Activated T-cell treated with anti-CD3 and anti-CD28 coated beads, Interleukin-2, amount 50 U/mL, for 24 hours (primary cell): ENCODE results near the gene ATCAY.
"Not testable (repeated sequence)": the region's sequence is repeated elsewhere in the genome, so short reads cannot be mapped to it uniquely, and the experiment has no call there.

Experiments used
- DNase-seq: peaks from one replicate; pipeline ENCODE4 v3.0.0-alpha.2; 2020
- H3K27ac Mint-ChIP-seq: 2 replicates; pipeline ENCODE4 v1.8.0; 2020; ENCODE audit warnings: mild to moderate bottlenecking, mixed read lengths
- H3K27me3 Mint-ChIP-seq: 2 replicates; pipeline ENCODE4 v1.8.0; 2020; ENCODE audit warnings: mixed read lengths
- H3K36me3 Mint-ChIP-seq: 2 replicates; pipeline ENCODE4 v1.8.0; 2020; ENCODE audit warnings: low read depth, mixed read lengths
- H3K4me1 Mint-ChIP-seq: 2 replicates; pipeline ENCODE4 v1.8.0; 2020; ENCODE audit warnings: low read depth, mixed read lengths
- H3K4me3 Mint-ChIP-seq: 2 replicates; pipeline ENCODE4 v1.8.0; 2020; ENCODE audit warnings: mild to moderate bottlenecking, moderate library complexity, mixed read lengths
- H3K9me3 Mint-ChIP-seq: 2 replicates; pipeline ENCODE4 v1.8.0; 2020; ENCODE audit warnings: mixed read lengths

Gene ATCAY

GRCh38 chr19:3942790-3943409 is 62.4 kb downstream of the ATCAY start:
- Mint-ChIP-seq H3K4me1 (no peaks in the 10 kb centered on the region), H3K4me3 (no peak overlapping the region), H3K36me3 (no peaks in the 10 kb centered on the region), H3K9me3 (no peaks in the 10 kb centered on the region), H3K27ac (no peak overlapping the region), H3K27me3 (no peaks in the 10 kb centered on the region)
- DNase-seq, result no peak

DNA sequence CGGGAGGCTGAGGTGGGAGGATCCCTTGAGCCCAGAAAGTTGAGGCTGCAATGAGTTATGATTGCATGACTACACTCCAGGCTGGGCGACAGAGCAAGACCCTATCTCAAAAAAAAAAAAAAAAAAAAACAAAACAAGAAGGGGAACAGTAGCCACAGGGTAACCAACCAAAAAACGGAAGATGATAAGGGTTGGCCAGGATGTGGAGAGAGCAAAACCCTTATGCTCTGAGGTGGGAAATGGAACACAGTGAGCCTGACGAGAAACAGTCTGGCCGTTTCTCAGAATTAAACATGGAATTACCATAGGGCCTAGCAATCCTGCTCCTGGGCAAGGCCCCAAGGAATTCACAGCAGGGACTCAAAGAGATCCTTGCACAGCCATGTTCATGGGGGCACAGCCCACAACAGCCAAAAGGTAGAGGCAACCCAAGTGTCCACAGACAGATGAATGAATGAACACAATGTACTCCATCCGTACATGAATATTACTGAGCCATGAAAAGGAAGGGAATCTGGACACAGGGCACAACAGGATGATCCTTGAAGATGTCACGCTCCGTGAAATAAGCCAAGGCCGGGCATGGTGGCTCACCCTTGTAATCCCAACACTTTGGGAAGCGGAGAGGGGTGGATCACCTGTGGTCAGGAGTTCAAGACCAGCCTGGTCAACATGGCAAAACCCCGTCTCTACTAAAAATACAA is 63.7 kb downstream of the ATCAY start:
- Mint-ChIP-seq H3K4me3 (no peak overlapping the region), H3K27ac (no peak overlapping the region), H3K4me1 (no peaks in the 10 kb centered on the region), H3K9me3 (no peaks in the 10 kb centered on the region), H3K36me3 (no peaks in the 10 kb centered on the region), H3K27me3 (no peaks in the 10 kb centered on the region)
- DNase-seq, result no peak

DNA sequence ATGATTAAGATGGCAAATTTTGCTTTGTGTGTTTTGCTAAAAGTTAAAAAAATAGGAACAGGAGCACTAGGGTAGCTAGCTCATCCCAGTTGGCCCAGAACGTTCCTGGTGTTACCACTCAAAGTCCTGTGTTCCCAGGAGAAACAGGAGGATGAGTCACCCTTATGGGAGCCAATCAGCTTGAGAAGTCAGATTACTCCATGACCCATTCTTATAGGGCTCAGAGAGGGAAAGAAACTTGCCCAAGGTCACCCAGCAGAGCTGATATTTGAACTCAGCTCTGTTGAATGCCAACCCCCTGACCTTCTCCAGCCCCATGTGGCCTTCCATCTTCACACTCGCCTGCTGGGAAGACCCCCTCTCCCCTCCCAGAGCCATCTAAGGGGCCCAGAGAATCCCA is 65.4 kb downstream of the ATCAY start:
- peaks cover under 1% of the 10 kb centered on the region for H3K27me3 Mint-ChIP-seq
- no peak overlapping the region for H3K4me3 Mint-ChIP-seq
- no peaks in the 10 kb centered on the region for H3K36me3 Mint-ChIP-seq
- peaks cover under 1% of the 10 kb centered on the region for H3K4me1 Mint-ChIP-seq
- H3K9me3 Mint-ChIP-seq, result no peaks in the 10 kb centered on the region
- DNase-seq, result no peak
- H3K27ac Mint-ChIP-seq, result no peak overlapping the region

DNA sequence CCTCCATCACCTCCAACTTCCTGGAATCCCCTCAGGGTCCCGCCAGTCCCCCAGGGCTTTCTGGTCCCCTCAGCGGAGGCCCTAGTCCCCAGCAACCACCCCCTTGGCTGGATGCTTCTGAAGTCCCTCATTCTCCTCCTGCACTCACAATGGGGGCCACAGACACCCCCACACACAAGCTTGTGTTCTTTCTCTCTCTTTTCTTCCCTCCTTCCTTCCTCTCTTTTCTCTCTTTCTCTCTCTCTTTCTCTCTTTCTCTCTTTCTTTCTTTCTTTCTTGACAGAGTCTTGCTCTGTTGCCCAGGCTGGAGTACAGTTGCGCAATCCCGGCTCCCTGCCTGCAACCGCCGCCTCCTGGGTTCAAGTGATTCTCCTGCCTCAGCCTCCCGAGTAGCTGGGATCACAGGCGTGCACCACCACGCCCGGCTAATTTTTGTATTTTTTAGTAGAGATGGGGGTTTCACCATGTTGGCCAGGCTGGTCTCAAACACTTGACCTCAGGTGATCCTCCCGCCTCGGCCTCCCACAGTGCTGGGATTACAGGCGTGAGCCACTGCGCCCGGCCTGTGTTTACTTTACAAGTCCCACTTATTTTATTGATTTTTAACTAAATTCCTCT is 66.9 kb downstream of the ATCAY start:
- H3K4me1 Mint-ChIP-seq, result peaks cover 10% of the 10 kb centered on the region
- H3K9me3 Mint-ChIP-seq, H3K36me3 Mint-ChIP-seq, H3K27me3 Mint-ChIP-seq, DNase-seq, H3K4me3 Mint-ChIP-seq, H3K27ac Mint-ChIP-seq: not testable (repeated sequence)

- no peak overlapping the region for H3K27ac Mint-ChIP-seq
- peaks cover 2% of the 10 kb centered on the region for H3K27me3 Mint-ChIP-seq
- no peak overlapping the region for H3K4me3 Mint-ChIP-seq
- peaks cover 2% of the 10 kb centered on the region for H3K36me3 Mint-ChIP-seq
- peaks cover 12% of the 10 kb centered on the region for H3K4me1 Mint-ChIP-seq
- H3K9me3 Mint-ChIP-seq, result no peaks in the 10 kb centered on the region
- DNase-seq, result no peak
Observed at GRCh38 chr19:3949294-3949693, 68.8 kb downstream of the ATCAY start.

DNA sequence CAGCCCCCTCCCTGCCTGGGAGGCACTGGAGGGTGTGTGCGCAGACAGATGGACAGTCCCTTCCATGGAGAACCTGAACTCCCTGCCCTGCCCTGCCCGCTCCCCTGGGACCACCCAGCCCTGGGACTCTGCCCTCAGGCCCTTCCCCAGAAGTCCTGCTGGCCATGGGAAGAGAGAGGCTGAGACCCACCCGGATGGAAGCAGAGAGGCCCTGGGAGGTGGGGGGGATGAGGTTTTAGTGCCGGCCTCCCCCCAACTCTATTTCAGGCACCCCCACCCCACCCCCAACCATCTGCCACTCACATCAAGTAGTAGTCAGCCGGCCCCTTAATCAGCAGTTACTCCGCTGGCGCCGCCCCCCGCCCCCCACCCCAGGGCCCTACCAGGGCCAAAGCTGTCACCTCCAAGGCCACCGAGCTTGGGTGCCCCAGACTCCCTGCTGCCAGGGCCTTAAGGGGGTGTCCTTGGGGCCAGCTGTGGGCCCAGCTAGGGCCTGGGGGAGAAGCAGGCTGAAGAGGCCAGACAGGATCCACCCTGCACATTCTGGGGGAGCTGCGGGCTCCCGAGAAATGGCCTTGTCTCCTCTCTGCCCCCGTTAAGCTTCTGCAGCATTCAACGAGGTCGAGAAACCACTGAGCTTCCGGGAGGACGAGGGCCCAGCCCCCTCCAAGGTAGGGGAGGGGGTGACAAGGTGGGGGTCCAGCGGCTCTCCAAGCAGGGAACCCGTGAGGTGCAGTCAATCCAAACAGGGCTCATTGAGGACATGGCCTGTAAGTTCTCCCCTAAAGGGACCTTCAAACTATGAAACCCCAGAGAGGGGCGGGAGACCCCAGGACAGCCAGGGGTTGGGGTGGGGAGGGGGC is 69.7 kb downstream of the ATCAY start:
- peak overlapping the region; percentile 63 for H3K4me3 Mint-ChIP-seq
- DNase-seq, result peak; percentile 37
- peaks cover 2% of the 10 kb centered on the region for H3K36me3 Mint-ChIP-seq
- H3K27ac Mint-ChIP-seq, result peak overlapping the region; percentile 55
- peaks cover 2% of the 10 kb centered on the region for H3K27me3 Mint-ChIP-seq
- peaks cover 12% of the 10 kb centered on the region for H3K4me1 Mint-ChIP-seq
- H3K9me3 Mint-ChIP-seq, result no peaks in the 10 kb centered on the region

DNA sequence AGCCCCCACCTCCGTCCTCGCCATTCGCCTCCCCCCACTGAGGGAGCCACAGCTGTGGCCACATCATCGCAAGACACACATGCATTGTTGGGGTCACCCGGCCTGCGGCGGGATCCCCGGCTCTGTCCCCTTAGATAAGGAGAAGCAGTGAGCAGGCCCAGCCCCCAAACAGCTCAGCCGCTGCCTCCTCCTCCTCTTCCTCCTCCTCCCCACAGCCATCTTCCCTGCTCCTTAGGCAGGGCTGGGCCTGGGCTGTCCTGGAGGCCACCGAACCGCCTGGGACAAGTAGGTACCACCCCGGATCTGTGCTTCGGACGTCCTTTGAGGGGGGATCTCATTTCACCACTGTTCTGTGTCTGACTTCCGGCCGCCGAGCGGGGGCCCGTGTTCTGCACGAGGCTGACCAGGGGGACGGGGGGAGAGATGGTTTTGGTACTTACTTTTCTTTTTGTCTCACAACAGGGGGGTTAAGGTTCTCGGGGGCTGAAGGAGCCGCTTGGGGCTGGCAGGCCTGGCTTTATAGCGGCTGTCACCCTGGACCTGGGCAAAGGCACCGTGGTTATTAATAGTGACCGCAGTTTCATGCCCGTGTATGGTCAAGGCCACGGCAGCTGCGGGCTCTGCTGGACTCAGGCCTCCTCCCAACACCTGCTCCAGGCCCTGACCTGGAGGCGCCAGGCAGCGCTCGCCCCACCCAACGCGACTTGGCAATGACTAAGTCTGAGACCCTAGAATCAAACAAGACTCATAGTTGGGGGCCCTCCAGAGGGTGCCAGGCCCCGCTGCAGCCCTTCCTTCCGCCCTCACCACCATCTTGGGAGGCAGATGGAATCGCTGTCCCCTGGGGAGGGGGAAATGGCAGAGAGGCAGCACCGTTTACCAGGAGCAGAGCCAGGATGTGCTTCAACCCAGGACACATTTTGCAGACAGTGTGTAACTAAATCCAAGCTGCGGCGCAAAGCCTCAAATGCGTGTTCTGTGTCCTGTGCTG is 70.7 kb downstream of the ATCAY start:
- H3K27me3 Mint-ChIP-seq, result peaks cover 2% of the 10 kb centered on the region
- H3K9me3 Mint-ChIP-seq, result no peaks in the 10 kb centered on the region
- H3K4me1 Mint-ChIP-seq, result peaks cover 12% of the 10 kb centered on the region
- H3K4me3 Mint-ChIP-seq, result peak overlapping the region; percentile 81
- peak; percentile 64 for DNase-seq
- H3K36me3 Mint-ChIP-seq, result peaks cover 5% of the 10 kb centered on the region
- peak overlapping the region; percentile 86 for H3K27ac Mint-ChIP-seq

- not testable (repeated sequence) for H3K27ac Mint-ChIP-seq, H3K9me3 Mint-ChIP-seq, DNase-seq, H3K27me3 Mint-ChIP-seq, H3K4me3 Mint-ChIP-seq
- H3K36me3 Mint-ChIP-seq, result peaks cover 14% of the 10 kb centered on the region
- H3K4me1 Mint-ChIP-seq, result peaks cover 12% of the 10 kb centered on the region
Observed at GRCh38 chr19:3952755-3953276, 72.3 kb downstream of the ATCAY start.

DNA sequence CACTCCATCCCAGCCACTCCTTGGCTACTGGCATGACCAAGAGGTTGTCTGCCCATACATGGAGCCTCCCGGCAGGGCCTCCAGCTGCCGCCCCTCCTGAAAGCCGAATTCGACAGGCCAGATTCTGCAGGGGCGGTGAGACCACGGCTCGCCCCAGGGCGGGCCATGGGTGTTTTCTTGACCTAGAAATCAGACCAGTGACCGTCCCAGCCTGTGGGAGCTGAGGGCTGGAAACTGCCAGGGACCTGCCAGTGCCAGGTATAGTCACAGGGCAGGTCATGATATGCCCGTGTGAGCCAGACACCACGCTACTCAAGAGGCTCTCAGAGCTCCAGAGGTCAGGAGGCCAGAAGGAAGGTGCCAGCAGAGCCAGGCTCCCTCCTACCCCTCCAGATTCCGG is 73.6 kb downstream of the ATCAY start:
- Mint-ChIP-seq H3K9me3 (no peaks in the 10 kb centered on the region), H3K27me3 (peaks cover 2% of the 10 kb centered on the region), H3K4me3 (no peak overlapping the region), H3K27ac (no peak overlapping the region), H3K4me1 (peaks cover 12% of the 10 kb centered on the region), H3K36me3 (peaks cover 22% of the 10 kb centered on the region)
- no peak for DNase-seq

DNA sequence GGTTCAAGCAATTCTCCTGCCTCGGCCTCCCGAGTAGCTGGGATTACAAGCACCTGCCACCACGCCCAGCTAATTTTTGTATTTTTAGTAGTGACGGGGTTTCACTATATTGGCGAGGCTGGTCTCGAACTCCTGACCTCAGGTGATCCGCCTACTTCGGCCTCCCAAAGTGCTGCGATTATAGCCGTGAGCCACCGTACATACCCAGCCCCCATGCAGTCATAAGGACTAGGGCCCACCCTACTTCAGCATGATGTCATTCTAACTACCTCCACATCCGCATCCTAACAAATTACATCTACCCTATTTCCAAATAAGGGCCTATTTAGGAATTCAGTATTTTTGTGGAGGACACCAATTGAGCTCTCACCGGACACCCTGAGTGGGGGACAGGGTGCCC is 74.8 kb downstream of the ATCAY start:
- H3K4me3 Mint-ChIP-seq, DNase-seq, H3K9me3 Mint-ChIP-seq, H3K27me3 Mint-ChIP-seq: not testable (repeated sequence)
- Mint-ChIP-seq H3K4me1 (peaks cover 12% of the 10 kb centered on the region), H3K36me3 (peaks cover 33% of the 10 kb centered on the region), H3K27ac (peak overlapping the region; percentile 29)

GRCh38 chr19:3955688-3956087 is 75.2 kb downstream of the ATCAY start:
- Mint-ChIP-seq H3K9me3 (no peaks in the 10 kb centered on the region), H3K4me3 (no peak overlapping the region), H3K36me3 (peaks cover 36% of the 10 kb centered on the region), H3K4me1 (peaks cover 12% of the 10 kb centered on the region), H3K27me3 (peaks cover 2% of the 10 kb centered on the region), H3K27ac (no peak overlapping the region)
- DNase-seq, result no peak

GRCh38 chr19:3958836-3959765 is 78.6 kb downstream of the ATCAY start:
- H3K36me3 Mint-ChIP-seq, result peaks cover 62% of the 10 kb centered on the region
- H3K27ac Mint-ChIP-seq, result no peak overlapping the region
- no peak overlapping the region for H3K4me3 Mint-ChIP-seq
- no peaks in the 10 kb centered on the region for H3K4me1 Mint-ChIP-seq
- DNase-seq, result no peak
- H3K9me3 Mint-ChIP-seq, result no peaks in the 10 kb centered on the region
- H3K27me3 Mint-ChIP-seq, result no peaks in the 10 kb centered on the region

DNA sequence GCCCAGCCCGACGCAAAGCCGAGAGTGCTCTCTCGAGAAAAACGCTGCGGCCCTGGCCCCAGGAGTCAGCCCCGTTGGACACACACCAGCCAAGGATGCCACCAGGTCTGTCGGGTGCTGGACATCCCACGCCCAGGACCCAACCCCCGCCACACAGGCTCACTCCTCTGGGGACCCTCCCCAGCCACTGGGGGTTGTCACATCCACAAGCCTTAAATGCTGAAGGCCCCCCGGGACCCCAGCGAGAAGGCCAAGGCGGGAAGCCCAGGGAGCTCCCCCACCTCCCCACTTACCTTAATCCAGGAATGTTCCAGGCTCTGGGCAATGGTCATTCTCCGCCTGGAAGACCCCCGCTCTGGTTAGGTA is 79.3 kb downstream of the ATCAY start:
- H3K4me1 Mint-ChIP-seq, result no peaks in the 10 kb centered on the region
- H3K36me3 Mint-ChIP-seq, result peaks cover 67% of the 10 kb centered on the region
- H3K27ac Mint-ChIP-seq, result no peak overlapping the region

More for the DNA sequence above, 79.3 kb downstream of the ATCAY start:
- no peaks in the 10 kb centered on the region for H3K27me3 Mint-ChIP-seq
- no peaks in the 10 kb centered on the region for H3K9me3 Mint-ChIP-seq
- no peak overlapping the region for H3K4me3 Mint-ChIP-seq
- DNase-seq, result no peak
